HG03066 (cell line): ENCODE data around the gene NRN1.
"Not testable (repeated sequence)": the region's sequence is repeated elsewhere in the genome, so short reads cannot be mapped to it uniquely, and the experiment has no call there.

Experiments used
- ATAC-seq: cut with Tn5 transposase; IDR thresholded peaks from one replicate; pipeline ENCODE4 v1.9.1; 2021; ENCODE audit warnings: low read depth; ENCODE audit not compliant: unreplicated experiment

Gene NRN1

GRCh38 chr6:5984150-5985089, 22.3 kb downstream of the NRN1 start:
- ATAC-seq = no peak

GRCh38 chr6:5981126-5982026, 25.3 kb downstream of the NRN1 start:
- no peak for ATAC-seq

GRCh38 chr6:5979650-5980420, 26.9 kb downstream of the NRN1 start:
- ATAC-seq = no peak

GRCh38 chr6:5976811-5977210, 29.9 kb downstream of the NRN1 start:
- no peak for ATAC-seq

- no peak for ATAC-seq
These were observed 37.6 kb downstream of the NRN1 start for GRCh38 chr6:5968817-5969734.

- not testable (repeated sequence) for ATAC-seq
These were observed 38.7 kb downstream of the NRN1 start for GRCh38 chr6:5968036-5968435.

- no peak for ATAC-seq
These were observed 39.1 kb downstream of the NRN1 start for GRCh38 chr6:5967594-5967993.

GRCh38 chr6:5962794-5963193, 43.9 kb downstream of the NRN1 start:
- no peak for ATAC-seq

GRCh38 chr6:5961836-5962235, 44.9 kb downstream of the NRN1 start:
- no peak for ATAC-seq

- ATAC-seq = no peak
These were observed 46.3 kb downstream of the NRN1 start for GRCh38 chr6:5960456-5960855.

- ATAC-seq = no peak
These were observed 47.8 kb downstream of the NRN1 start for GRCh38 chr6:5958921-5959320.

- ATAC-seq = no peak
These were observed 49.8 kb downstream of the NRN1 start for GRCh38 chr6:5956939-5957338.

- ATAC-seq = no peak
These were observed 56.4 kb downstream of the NRN1 start for GRCh38 chr6:5950361-5950785.
